Lung (tissue), 12 donors: Measurements from ENCODE around the gene MVB12B. TPM values are rescaled to one million over a fixed set of nuclear protein-coding genes. Genes with fewer than 3 reads are reported as not detected.

Source experiments
- ATAC-seq: fragments of 200-7000 bp; cut with Tn5 transposase; one replicate; pipeline ENCODE4 v1.9.1; 2020; ENCODE audit warnings: moderate number of reproducible peaks; ENCODE audit not compliant: insufficient read depth, low FRiP score
- DNase-seq, 3 donors: peaks; one replicate each; pipeline ENCODE4 v3.0.0-alpha.2; 2013 to 2017
- H3K27ac ChIP-seq, 2 donors: one replicate each; pipeline ENCODE4 v1.5.1; 2013; ENCODE audit warnings: mild to moderate bottlenecking in 2 of 2, moderate library complexity in 2 of 2, control low read depth in 1 of 2, inconsistent platforms in 1 of 2, low read depth in 1 of 2, low read length in 1 of 2
- H3K27me3 ChIP-seq, 3 donors: one replicate each; pipeline ENCODE4 v1.5.1; 2013; ENCODE audit warnings: low read length in 2 of 3; ENCODE audit not compliant: control insufficient read depth in 3 of 3, insufficient read depth in 3 of 3
- H3K36me3 ChIP-seq, 4 donors: one replicate each; pipeline ENCODE4 v1.5.1; 2013; ENCODE audit warnings: low read length in 4 of 4, mild to moderate bottlenecking in 1 of 4, moderate library complexity in 1 of 4; ENCODE audit not compliant: control insufficient read depth in 4 of 4, insufficient read depth in 4 of 4
- H3K4me1 ChIP-seq, 5 donors: one replicate each; pipeline ENCODE4 v1.5.1; 2013; ENCODE audit warnings: low read length in 5 of 5, mild to moderate bottlenecking in 2 of 5, moderate library complexity in 1 of 5; ENCODE audit not compliant: control insufficient read depth in 5 of 5, insufficient read depth in 5 of 5
- H3K4me3 ChIP-seq: one replicate; pipeline ENCODE4 v1.5.1; 2013; ENCODE audit warnings: mild to moderate bottlenecking, control low read depth, moderate library complexity
- H3K9ac ChIP-seq, 2 donors: one replicate each; pipeline ENCODE4 v1.5.1; 2013; ENCODE audit warnings: low read length in 2 of 2, control low read depth in 1 of 2; ENCODE audit not compliant: insufficient read depth in 1 of 2
- H3K9me3 ChIP-seq, 4 donors: one replicate each; pipeline ENCODE4 v1.5.1; 2013; ENCODE audit warnings: low read length in 3 of 4, mild to moderate bottlenecking in 1 of 4, moderate library complexity in 1 of 4; ENCODE audit not compliant: control insufficient read depth in 4 of 4, insufficient read depth in 3 of 4
- WGBS, 2 donors: extraction: QIAGEN DNeasy Blood & Tissue Kit; methylation state at CpG; one replicate each; pipeline ENCODE4 v1.1.7; 2013; 5-methylcytosine and 5-hydroxymethylcytosine counted together
- polyA plus RNA-seq, 2 donors: library from polyadenylated mRNA; stranded (reverse); fragments of 200-250 nt; gene quantifications; one replicate each; pipeline ENCODE4 v1.2.1, GENCODE V29; 2013
- total RNA-seq, 2 donors: library from RNA; depleted of rRNA in 1 of 2; stranded (reverse); fragments of >200 nt in 1 of 2; gene quantifications; one replicate each; pipeline ENCODE4 v1.2.1, GENCODE V29; 2014 to 2021
- TF ChIP-seq, protein P1 (sequence below): IDR thresholded peaks from 2 replicates; pipeline ENCODE4 v1.5.1; 2012; ENCODE audit warnings: mild to moderate bottlenecking; ENCODE audit errors: control extremely low read depth, extremely low read depth
- donor health status: control.
- donor health status: control.
- donor health status: Bipolar disorder and iron deficiency.
- donor health status: healthy.
- donor health status: DM: yes; HTN: yes; CAD: no.

MVB12B gene
- total and polyA plus RNA-seq, 4 donors = 9.5 to 33.6 (median 16.5) TPM

GRCh38 chr9:126399789-126400188 lies 73.2 kb downstream of the MVB12B start:
- H3K4me3 ChIP-seq = no peak overlapping the region
- H3K27ac ChIP-seq = no peak overlapping the region
- H3K9me3 ChIP-seq = no peaks in the 10 kb centered on the region
- WGBS, 2 donors = 96% methylated on average over 10 of the region's 10 CpGs
- H3K4me1 ChIP-seq = peaks cover 0 to 3% (median 0%) of the 10 kb centered on the region in 5 donors
- no peaks in the 10 kb centered on the region for H3K27me3 ChIP-seq
- H3K9ac ChIP-seq = no peak overlapping the region
- H3K36me3 ChIP-seq = peaks cover 0 to 18% (median 4%) of the 10 kb centered on the region in 4 donors
- TF ChIP-seq, protein P1, sequence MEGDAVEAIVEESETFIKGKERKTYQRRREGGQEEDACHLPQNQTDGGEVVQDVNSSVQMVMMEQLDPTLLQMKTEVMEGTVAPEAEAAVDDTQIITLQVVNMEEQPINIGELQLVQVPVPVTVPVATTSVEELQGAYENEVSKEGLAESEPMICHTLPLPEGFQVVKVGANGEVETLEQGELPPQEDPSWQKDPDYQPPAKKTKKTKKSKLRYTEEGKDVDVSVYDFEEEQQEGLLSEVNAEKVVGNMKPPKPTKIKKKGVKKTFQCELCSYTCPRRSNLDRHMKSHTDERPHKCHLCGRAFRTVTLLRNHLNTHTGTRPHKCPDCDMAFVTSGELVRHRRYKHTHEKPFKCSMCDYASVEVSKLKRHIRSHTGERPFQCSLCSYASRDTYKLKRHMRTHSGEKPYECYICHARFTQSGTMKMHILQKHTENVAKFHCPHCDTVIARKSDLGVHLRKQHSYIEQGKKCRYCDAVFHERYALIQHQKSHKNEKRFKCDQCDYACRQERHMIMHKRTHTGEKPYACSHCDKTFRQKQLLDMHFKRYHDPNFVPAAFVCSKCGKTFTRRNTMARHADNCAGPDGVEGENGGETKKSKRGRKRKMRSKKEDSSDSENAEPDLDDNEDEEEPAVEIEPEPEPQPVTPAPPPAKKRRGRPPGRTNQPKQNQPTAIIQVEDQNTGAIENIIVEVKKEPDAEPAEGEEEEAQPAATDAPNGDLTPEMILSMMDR = no peak
- ATAC-seq (no peak), DNase-seq (no peak)

GRCh38 chr9:126400571-126400970 lies 73.9 kb downstream of the MVB12B start:
- DNase-seq = no peak
- Histone ChIP-seq H3K27me3 (no peaks in the 10 kb centered on the region), H3K4me1 (peaks cover 0 to 3% (median 0%) of the 10 kb centered on the region in 5 donors), H3K9me3 (no peaks in the 10 kb centered on the region), H3K4me3 (no peak overlapping the region), H3K36me3 (peaks cover 0 to 16% (median 4%) of the 10 kb centered on the region in 4 donors), H3K27ac (no peak overlapping the region), H3K9ac (no peak overlapping the region)
- no peak for ATAC-seq
- TF ChIP-seq, protein P1 = no peak
- 79 to 82% methylated on average over 11 of the region's 11 CpGs for WGBS, 2 donors

DNA sequence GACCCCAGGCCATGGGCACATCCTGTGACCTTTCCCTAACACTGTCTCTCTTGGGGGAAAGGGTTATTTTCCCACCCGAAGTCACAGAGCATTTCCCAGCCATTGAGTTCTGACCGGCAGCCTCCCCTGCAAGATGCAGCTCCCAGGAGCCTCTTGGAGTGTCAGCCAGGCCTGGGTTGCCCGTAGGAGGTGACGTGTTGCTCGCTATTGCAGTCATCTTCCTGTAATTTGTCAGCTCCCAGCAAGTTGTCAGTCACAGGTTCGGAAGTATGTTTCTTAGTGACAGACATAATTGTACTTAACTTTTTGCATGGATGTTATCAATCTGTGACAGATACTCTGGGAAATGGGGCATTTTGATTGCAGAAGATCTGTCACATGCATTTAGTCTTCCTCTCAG lies 74.5 kb downstream of the MVB12B start:
- Histone ChIP-seq H3K4me3 (no peak overlapping the region), H3K27ac (no peak overlapping the region), H3K4me1 (peaks cover 0 to 5% (median 2%) of the 10 kb centered on the region in 5 donors), H3K9me3 (no peaks in the 10 kb centered on the region), H3K9ac (no peak overlapping the region), H3K27me3 (no peaks in the 10 kb centered on the region), H3K36me3 (peaks cover 0 to 14% (median 5%) of the 10 kb centered on the region in 4 donors)
- no peak for DNase-seq
- TF ChIP-seq, protein P1 = no peak
- ATAC-seq = no peak
- WGBS, 2 donors = 52 to 63% methylated on average over 6 of the region's 6 CpGs

DNA sequence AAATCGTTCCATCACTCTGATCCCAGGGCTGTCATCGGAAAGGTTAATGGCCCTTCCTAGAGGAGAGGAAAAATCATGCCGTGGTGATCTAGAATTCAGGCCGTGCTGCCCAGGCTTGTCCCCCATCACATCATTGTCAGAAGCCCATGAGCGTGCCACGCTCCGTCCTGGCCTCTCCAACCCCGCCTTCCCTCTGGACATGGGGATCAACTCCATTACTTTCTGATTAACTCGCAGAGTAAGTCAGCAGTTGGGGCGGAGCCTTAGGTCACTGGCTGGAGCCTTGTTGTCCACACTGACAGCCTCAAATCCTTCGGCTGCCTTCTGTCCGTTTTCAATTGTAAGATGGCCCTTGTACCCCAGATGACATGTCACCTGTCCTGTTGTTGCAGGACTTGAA lies 75.0 kb downstream of the MVB12B start:
- no peak overlapping the region for H3K27ac ChIP-seq
- ATAC-seq (no peak), DNase-seq (no peak)
- H3K4me3 ChIP-seq = no peak overlapping the region
- H3K9ac ChIP-seq = no peak overlapping the region
- TF ChIP-seq, protein P1 = no peak
- H3K9me3 ChIP-seq = no peaks in the 10 kb centered on the region
- no peaks in the 10 kb centered on the region for H3K27me3 ChIP-seq
- peaks cover 0 to 14% (median 6%) of the 10 kb centered on the region in 4 donors for H3K36me3 ChIP-seq
- 91 to 92% methylated on average over 12 of the region's 12 CpGs for WGBS, 2 donors
- H3K4me1 ChIP-seq = peaks cover 0 to 10% (median 2%) of the 10 kb centered on the region in 5 donors
